ENCODE results near the gene HSPB9. TPM values are rescaled to one million over a fixed set of nuclear protein-coding genes. Genes with fewer than 3 reads are reported as not detected.

HSPB9 gene
- total RNA-seq, 1 experiment from 2014 or later = 0.15 TPM

GRCh38 chr17:42118126-42118510 is 4.5 kb upstream of the HSPB9 start:
- peaks cover 20 to 30% of the 10 kb centered on the region in 2 experiments for H3K4me1 Mint-ChIP-seq
- Histone ChIP-seq H4K20me1 (ENCODE audit: control insufficient read depth, insufficient read depth, insufficient read length) (no peaks in the 10 kb centered on the region), H3K4me1 (ENCODE audit: insufficient read depth, low read length) (no peaks in the 10 kb centered on the region), H2BK20ac (ENCODE audit: low read depth, low read length, poor library complexity, severe bottlenecking) (no peak overlapping the region), H3K79me2 (ENCODE audit: insufficient read depth, low read length) (no peaks in the 10 kb centered on the region), H2BK120ac (ENCODE audit: low read depth, low read length, poor library complexity, severe bottlenecking) (no peak overlapping the region), H4K91ac (ENCODE audit: insufficient read length, low read depth, low read length) (no peak overlapping the region), H2BK15ac (ENCODE audit: low read depth, low read length) (no peak overlapping the region), H3K4me2 (ENCODE audit: insufficient read depth, insufficient read length, low read length) (no peak overlapping the region), H3K9ac (ENCODE audit: extremely low read depth, insufficient read length, low read length) (no peak overlapping the region), H3K79me1 (ENCODE audit: insufficient read depth, low read depth, low read length, poor library complexity, severe bottlenecking) (no peaks in the 10 kb centered on the region), H2BK12ac (ENCODE audit: insufficient read length, low read depth, low read length) (no peak overlapping the region), H3K27me3 (ENCODE audit: insufficient read depth, low read length) (no peaks in the 10 kb centered on the region), H2BK5ac (ENCODE audit: insufficient read length, low read length) (no peak overlapping the region), H3K14ac (ENCODE audit: insufficient read depth, low read length) (no peak overlapping the region), H2AFZ (ENCODE audit: low read length) (no peak overlapping the region), H4K5ac (ENCODE audit: insufficient read length, low read depth, low read length) (no peak overlapping the region), H3T11ph (ENCODE audit: low read length) (no peak overlapping the region), H3K27ac (ENCODE audit: insufficient read length, low read depth, low read length) (no peak overlapping the region), H3K9me3 (ENCODE audit: control insufficient read depth, low read depth, low read length) (no peaks in the 10 kb centered on the region), H3K23me2 (ENCODE audit: insufficient read length, low read depth, low read length, poor library complexity, severe bottlenecking) (no peaks in the 10 kb centered on the region), H3K23ac (ENCODE audit: insufficient read length, low read depth, low read length) (no peak overlapping the region), H3K56ac (ENCODE audit: insufficient read length, low read depth, low read length) (no peak overlapping the region), H3K18ac (ENCODE audit: insufficient read length, low read depth, low read length) (no peak overlapping the region), H3K4ac (ENCODE audit: low read depth, low read length) (no peak overlapping the region), H2AK5ac (ENCODE audit: insufficient read length, low read length) (no peak overlapping the region), H4K8ac (replicated peaks; ENCODE audit: insufficient read length, low read depth, low read length) (no peak overlapping the region)
- TF ChIP-seq, protein P1, sequence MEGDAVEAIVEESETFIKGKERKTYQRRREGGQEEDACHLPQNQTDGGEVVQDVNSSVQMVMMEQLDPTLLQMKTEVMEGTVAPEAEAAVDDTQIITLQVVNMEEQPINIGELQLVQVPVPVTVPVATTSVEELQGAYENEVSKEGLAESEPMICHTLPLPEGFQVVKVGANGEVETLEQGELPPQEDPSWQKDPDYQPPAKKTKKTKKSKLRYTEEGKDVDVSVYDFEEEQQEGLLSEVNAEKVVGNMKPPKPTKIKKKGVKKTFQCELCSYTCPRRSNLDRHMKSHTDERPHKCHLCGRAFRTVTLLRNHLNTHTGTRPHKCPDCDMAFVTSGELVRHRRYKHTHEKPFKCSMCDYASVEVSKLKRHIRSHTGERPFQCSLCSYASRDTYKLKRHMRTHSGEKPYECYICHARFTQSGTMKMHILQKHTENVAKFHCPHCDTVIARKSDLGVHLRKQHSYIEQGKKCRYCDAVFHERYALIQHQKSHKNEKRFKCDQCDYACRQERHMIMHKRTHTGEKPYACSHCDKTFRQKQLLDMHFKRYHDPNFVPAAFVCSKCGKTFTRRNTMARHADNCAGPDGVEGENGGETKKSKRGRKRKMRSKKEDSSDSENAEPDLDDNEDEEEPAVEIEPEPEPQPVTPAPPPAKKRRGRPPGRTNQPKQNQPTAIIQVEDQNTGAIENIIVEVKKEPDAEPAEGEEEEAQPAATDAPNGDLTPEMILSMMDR (conservative IDR thresholded peaks at IDR 0.05) = no peak
- no peak for DNase-seq
- peak overlapping the region in 1 of 2 experiments; percentile 28; a peak in 1 of 5 replicates for H3K4me3 Mint-ChIP-seq
- WGBS (ENCODE audit: extremely low coverage, insufficient read length, low lambda C conversion rate) = no CpG with 5 or more reads among the region's 4 CpGs
- H3K27ac Mint-ChIP-seq = no peak overlapping the region
- no peaks in the 10 kb centered on the region for H3K9me3 Mint-ChIP-seq
- H3K36me3 Mint-ChIP-seq (ENCODE audit: insufficient read depth in 1 of 3, low read depth in 3 of 3) = peaks cover 11 to 61% (median 44%) of the 10 kb centered on the region in 3 experiments; a peak in 6 of 7 replicates
- no peaks in the 10 kb centered on the region for H3K27me3 Mint-ChIP-seq (ENCODE audit: low read depth)
